Measurements from ENCODE around the gene RPS2.

RPS2 gene

DNA sequence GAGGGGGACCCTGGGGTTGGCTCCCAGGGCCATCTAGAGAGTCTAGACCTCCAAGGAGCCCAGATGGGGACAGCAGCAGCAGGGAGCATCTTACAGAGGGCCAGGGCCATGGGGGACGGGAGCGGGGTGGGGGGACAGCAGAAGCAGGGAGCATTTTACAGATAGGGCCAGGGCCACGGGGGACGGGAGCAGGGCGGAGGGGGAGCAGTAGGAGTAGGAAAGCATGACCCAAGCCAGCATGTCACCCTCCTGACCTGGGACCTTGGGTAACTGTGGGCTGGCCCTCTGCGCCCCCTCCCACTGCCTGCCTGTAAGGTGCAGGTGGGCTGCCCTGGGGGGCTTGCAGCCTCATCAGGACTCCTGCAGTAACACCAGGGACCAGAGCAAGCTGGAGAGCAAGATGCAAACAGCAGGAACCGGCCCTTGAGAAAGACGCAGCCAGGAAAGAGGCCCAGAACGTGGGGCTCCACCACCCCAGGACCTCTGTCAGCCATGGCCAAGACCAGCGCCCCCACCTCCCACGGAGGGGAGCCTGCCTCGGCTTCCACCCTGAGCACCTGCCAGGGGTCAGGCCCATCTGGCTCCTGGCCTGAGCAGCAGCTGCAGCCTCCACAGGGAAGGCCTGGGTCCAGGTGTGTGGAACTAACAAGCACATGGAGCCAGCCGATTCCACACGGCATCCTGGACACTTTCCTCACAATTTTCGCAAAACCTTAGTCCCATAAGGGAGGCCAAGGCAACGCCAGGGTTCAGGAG is 42.6 kb upstream of the RPS2 start:
- H3K27ac ChIP-seq = peak overlapping the region; percentile 86
- TF ChIP-seq, protein P1, sequence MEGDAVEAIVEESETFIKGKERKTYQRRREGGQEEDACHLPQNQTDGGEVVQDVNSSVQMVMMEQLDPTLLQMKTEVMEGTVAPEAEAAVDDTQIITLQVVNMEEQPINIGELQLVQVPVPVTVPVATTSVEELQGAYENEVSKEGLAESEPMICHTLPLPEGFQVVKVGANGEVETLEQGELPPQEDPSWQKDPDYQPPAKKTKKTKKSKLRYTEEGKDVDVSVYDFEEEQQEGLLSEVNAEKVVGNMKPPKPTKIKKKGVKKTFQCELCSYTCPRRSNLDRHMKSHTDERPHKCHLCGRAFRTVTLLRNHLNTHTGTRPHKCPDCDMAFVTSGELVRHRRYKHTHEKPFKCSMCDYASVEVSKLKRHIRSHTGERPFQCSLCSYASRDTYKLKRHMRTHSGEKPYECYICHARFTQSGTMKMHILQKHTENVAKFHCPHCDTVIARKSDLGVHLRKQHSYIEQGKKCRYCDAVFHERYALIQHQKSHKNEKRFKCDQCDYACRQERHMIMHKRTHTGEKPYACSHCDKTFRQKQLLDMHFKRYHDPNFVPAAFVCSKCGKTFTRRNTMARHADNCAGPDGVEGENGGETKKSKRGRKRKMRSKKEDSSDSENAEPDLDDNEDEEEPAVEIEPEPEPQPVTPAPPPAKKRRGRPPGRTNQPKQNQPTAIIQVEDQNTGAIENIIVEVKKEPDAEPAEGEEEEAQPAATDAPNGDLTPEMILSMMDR (IDR thresholded peaks at IDR 0.05) = no peak
- no peak for TF ChIP-seq ZFX (IDR thresholded peaks at IDR 0.05; ENCODE audit: borderline replicate concordance)

DNA sequence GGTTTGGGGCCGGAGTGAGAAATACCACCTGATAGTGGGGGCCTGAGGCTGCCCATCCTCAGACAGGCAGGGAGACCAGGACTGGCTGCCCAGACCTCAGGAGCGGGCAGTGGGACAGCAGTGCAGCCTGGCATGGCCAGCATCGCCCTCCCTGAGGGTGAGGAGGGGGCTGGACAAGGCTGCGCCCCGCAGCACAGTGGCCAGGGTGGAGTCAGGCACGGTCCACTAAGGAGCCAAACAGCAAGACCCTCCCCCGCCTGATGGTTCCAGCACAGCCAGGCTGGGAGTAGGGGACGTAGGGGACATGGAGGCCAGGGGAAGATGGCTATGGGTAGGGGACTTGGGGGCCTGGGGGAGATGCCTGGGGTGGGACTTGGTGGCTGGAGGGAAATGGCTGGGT is 41.7 kb upstream of the RPS2 start:
- TF ChIP-seq ZFX (IDR thresholded peaks at IDR 0.05; ENCODE audit: borderline replicate concordance) = no peak
- TF ChIP-seq, protein P1 (IDR thresholded peaks at IDR 0.05) = no peak
- H3K27ac ChIP-seq = no peak overlapping the region

DNA sequence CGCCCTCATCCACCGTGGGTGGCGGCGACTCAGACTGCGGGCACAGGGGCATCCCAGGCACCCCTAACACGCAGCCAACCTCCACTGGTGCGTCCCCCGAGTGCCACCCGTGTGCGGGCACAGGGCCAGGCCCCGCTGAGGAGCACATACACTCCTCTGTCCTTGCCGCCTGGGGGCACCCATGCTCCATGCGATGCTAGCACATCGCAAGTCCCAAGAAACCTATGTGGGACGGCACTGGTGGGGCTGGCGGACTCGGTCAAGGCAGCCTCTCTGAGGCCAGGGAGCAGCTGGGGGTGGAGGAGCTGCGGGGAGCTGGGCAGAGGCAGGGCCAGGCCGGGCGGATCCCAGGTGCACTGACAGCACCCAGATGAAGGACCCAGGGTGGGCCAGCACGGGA is 41.0 kb upstream of the RPS2 start:
- TF ChIP-seq, protein P1 (IDR thresholded peaks at IDR 0.05) = peak; percentile 6; the same call in 1 of the 2 replicates
- no peak for TF ChIP-seq ZFX (IDR thresholded peaks at IDR 0.05; ENCODE audit: borderline replicate concordance)
- no peak overlapping the region for H3K27ac ChIP-seq

DNA sequence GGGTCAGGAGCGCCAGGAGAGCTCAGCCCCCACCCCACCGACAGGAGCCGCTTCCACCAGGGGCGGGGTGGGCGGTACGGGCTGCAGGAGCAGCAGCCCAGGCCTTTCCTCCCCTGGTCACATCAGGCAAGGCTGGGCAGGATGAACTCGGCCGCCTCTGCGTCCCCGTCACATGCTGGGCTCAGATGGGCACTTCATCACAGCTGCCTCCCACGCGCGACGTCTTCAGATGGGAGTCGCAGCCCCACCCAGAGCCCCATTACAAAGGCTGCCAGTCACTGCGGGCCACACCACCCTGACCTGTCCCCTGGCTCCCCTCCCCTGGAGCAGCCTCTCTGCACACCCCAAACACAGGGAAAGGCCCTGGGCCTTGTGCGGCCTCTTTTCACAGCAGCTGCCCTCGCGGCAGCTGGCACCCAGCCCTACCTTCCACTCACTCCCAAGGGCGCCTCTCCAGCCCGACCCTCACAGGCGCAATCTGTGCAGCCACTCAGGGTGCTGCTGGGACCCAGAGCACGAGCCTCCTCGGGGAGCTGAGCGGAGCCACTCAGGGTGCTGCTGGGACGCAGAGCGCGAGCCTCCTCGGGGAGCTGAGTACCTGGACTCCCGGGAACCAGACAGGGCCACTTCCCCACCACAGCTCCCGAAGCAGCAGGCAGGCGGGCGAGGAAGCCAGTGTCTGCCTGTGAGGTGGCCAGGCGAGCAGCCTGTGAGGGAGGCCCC is 40.3 kb upstream of the RPS2 start:
- H3K27ac ChIP-seq = peak overlapping the region; percentile 64

DNA sequence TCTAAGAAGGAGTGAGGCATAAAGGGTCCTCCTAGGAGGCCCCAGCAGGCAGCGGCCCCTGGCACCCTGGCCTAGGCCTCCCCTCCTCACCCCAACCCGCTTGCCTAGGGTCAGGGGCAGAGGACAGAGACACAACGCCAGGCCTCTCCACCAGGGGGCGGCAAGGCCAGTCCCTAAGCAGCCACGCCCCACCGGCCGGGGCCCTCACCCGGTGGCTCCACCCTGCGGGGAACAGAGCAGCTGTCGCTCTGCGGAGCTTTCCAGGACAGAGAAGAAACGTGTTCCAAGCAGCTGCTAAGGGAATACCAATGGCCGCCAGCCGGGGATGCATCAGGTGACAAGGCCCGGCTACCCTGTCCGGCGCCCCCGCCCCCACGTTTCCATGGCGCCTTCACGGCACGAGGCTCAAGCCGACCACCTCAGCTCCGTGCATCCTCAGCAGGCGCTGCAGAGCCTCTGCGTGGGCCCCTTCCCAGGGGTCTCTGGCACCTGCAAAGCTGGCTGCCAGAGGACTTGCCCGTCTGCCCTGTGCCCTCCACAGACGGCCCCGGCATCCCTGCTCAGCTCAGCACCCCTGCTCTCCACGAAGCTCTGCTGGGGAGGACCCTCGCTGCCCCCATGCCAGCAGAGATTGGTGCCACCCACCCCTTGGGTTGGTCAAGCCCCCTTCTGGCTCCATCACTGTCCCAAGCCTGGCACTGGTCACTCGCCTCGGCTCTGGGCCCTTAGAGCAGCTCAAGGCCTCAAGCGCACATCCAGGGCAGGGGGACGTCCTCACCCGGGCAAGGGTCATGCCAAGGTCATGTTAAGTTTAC is 39.4 kb upstream of the RPS2 start:
- H3K27ac ChIP-seq = peak overlapping the region; percentile 64
- no peak for TF ChIP-seq ZFX (IDR thresholded peaks at IDR 0.05; ENCODE audit: borderline replicate concordance)
- TF ChIP-seq, protein P1 (IDR thresholded peaks at IDR 0.05) = peak; percentile 99

More for the DNA sequence above, 40.3 kb upstream of the RPS2 start:
- TF ChIP-seq, protein P1 (IDR thresholded peaks at IDR 0.05) = no peak

DNA sequence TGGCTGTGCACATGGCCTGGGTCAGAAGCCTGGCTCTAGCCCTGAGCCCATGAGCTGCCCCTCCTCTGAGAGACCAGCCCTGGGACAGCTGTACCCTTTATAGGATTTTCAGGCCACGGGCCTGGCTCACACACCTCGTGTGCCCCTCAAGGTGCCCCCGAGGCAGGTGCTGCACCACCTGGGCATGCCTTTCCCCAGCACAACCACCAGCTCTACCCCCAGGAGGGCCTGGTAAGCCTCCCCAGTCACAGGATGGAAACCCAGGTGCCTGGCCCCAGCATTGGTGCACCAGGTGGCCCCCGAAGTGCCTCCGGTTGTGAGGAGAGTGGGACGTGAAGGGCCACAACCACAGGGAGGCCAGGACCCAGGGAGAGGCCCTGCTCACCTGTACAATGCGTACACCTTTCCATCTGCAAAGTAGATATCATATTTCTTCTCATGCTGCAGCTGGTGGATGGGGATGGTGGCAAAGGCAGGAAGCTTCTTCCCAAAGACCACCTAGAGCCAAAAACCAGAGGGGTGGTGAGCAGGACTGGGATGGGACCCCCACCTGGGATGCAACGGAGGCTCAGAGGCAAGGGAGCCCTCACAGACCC is 38.7 kb upstream of the RPS2 start:
- H3K27ac ChIP-seq = peak overlapping the region; percentile 64; the same call in 1 of the 2 replicates
- TF ChIP-seq ZFX (IDR thresholded peaks at IDR 0.05; ENCODE audit: borderline replicate concordance) = no peak
- TF ChIP-seq, protein P1 (IDR thresholded peaks at IDR 0.05) = no peak
